ENCODE data around the gene MED13.

GRCh38 chr17:62064029-62064790, 868 bp downstream of the MED13 start:
- TF ChIP-seq ELF1 (IDR thresholded peaks at IDR 0.05; ENCODE audit: borderline replicate concordance, low read depth) (no peak), YY1 (IDR thresholded peaks at IDR 0.05; ENCODE audit: extremely low read depth, insufficient replicate concordance, low read depth, low read length) (no peak), RAD21 (IDR thresholded peaks at IDR 0.05; ENCODE audit: low read depth) (no peak), SP1 (IDR thresholded peaks at IDR 0.05; ENCODE audit: low read depth) (no peak), EZH2 (IDR thresholded peaks at IDR 0.05) (no peak), EGR1 (IDR thresholded peaks at IDR 0.05; ENCODE audit: low read depth) (no peak), CTCF (IDR thresholded peaks at IDR 0.05 in 2 of 3, conservative IDR thresholded peaks at IDR 0.05 in 1 of 3; ENCODE audit: borderline replicate concordance in 1 of 3, insufficient read depth in 1 of 3, low read depth in 2 of 3, low read length in 2 of 3) (no peak)

All from HCT116 (cell line).